Sciatic nerve (tissue), 2 donors: ENCODE data around the gene NFXL1. TPM values are rescaled to one million over a fixed set of nuclear protein-coding genes. Genes with fewer than 3 reads are reported as not detected.
A peak's percentile ranks its signal among the peaks of the same experiment; 100 is the strongest.
"Not testable (repeated sequence)": the region's sequence is repeated elsewhere in the genome, so short reads cannot be mapped to it uniquely, and the experiment has no call there.

Source experiments
- ATAC-seq: fragments of 200-7000 bp; cut with Tn5 transposase; one replicate; pipeline ENCODE4 v1.9.1; 2020; ENCODE audit warnings: mild to moderate bottlenecking, moderate library complexity
- DNase-seq: peaks from one replicate; pipeline ENCODE4 v3.0.0-alpha.2; 2020; ENCODE audit warnings: low spot score
- intact Hi-C: fragments of 100-400 bp; cut with DNase I; formaldehyde crosslinking; loops from one replicate; pipeline ENCODE4 v1.14.2; 2022
- total RNA-seq: library from RNA; stranded (reverse); fragmentation: NEBNext Ultra II Directional; extraction: Animal tissue kit (Norgen Biotek cat#: 25700); gene quantifications from one replicate; pipeline ENCODE4 v1.2.1, GENCODE V29; 2021
- donor health status: DM: no; HTN: no; CAD: no.
- donor health status: DM: no; HTN: no; CAD: no.

Gene NFXL1
- 19.3 TPM for total RNA-seq

- ATAC-seq (peak; percentile 100), DNase-seq (peak; percentile 98)
- intact Hi-C loops, result no loop called here
These were observed at the start of gene NFXL1 for GRCh38 chr4:47914220-47914925. TSS of gene NFXL1 (minus strand) at chr4:47914583. CDS start at chr4:47914203, 380 bp downstream.

DNA sequence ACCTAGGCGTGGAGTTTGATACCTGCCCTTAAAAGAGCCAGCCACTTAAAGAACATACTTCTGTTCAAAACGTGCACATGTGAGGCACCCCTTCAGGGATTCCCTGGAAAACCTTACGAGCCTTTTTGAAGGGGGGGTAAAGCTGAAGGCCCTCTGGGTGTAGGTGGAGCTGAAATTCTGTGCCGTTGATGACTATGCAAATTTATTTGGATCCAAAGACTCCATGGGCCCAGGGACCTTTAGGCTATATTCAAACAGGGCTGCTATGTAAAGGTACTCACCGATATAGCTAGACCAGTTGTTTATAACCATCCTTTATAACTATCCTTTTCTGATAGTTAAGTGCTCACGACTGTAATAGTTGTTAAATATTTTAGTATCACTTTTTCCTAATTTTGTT lies 40.3 kb upstream of the NFXL1 start:
- DNase-seq (no peak), ATAC-seq (no peak)
- intact Hi-C loops, result no loop called here

GRCh38 chr4:47954245-47954644 lies 39.9 kb upstream of the NFXL1 start:
- DNase-seq (no peak), ATAC-seq (no peak)
- intact Hi-C loops, result no loop called here

GRCh38 chr4:47945930-47946726 lies 31.7 kb upstream of the NFXL1 start:
- intact Hi-C loops, result no loop called here
- no peak for DNase-seq
- no peak for ATAC-seq

GRCh38 chr4:47942081-47942819 lies 27.9 kb upstream of the NFXL1 start:
- intact Hi-C loops, result no loop called here
- DNase-seq, result no peak
- no peak for ATAC-seq

DNA sequence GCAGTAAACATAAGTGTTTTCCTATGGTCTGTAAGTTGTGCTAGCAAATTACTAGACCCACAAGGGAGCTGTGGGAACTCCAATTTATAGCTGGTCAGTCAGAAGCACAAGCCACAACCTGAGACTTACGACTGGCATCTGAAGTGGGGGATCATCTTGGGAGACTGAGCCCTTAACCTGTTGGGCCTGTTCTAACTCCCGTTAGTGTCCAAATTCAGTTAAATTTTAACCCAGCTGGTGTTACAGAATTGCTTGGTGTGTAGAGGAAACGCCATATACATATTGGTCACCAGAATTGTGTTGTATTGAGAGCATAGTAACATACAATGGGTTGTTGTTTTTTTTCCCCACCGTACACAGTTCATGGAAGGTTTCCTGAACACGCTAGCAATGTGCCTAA lies 25.1 kb upstream of the NFXL1 start:
- intact Hi-C loops, result no loop called here
- no peak for ATAC-seq
- DNase-seq, result no peak

DNA sequence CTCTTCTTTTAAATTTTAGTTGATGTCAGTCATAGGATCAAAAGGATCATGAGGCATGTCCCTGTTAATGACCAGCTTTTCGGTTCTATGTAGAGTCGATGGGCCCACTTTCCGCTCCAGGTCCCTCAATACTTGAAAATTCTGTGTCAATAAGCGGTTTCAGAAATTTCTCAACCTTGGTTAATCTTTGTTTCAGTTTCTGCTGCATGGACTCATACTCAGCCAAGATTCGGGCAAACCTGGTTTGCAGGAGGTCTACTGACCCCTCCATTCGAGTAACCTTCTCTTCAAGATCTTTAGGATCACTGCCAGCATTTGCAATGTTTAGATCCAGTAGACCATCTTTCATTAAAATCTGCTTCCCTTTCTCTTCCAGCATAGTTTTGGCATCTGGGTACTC lies 22.0 kb upstream of the NFXL1 start:
- intact Hi-C loops, result no loop called here
- ATAC-seq (no peak), DNase-seq (no peak)

DNA sequence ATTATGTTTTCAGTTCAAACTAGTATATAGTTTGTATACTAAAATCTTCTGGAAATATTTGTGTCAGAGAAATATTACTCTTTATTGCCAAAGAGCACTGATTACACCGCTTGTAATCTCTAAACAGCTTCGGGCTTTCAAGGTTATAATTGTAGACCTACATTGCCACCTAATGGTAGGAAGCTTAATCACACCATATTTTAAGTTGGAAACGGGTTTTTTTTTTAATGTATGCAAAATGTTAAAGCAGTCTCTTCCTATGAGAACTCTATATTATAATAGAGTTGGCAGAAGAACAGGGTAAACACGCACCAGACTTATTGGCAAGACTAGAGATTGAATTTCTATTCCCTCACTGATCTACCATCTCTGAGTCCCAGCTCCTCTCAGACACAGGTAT lies 19.5 kb upstream of the NFXL1 start:
- intact Hi-C loops, result no loop called here
- ATAC-seq (peak; percentile 66), DNase-seq (no peak)

- DNase-seq (no peak), ATAC-seq (no peak)
- intact Hi-C loops, result no loop called here
These were observed 16.8 kb upstream of the NFXL1 start for GRCh38 chr4:47930971-47931804.

- ATAC-seq (no peak), DNase-seq (no peak)
- intact Hi-C loops, result loop anchor here (10.0 kb wide), 1 partner anchor 155 kb away; no protein-coding TSS in a partner anchor
These were observed 15.4 kb upstream of the NFXL1 start for GRCh38 chr4:47929682-47930201.

DNA sequence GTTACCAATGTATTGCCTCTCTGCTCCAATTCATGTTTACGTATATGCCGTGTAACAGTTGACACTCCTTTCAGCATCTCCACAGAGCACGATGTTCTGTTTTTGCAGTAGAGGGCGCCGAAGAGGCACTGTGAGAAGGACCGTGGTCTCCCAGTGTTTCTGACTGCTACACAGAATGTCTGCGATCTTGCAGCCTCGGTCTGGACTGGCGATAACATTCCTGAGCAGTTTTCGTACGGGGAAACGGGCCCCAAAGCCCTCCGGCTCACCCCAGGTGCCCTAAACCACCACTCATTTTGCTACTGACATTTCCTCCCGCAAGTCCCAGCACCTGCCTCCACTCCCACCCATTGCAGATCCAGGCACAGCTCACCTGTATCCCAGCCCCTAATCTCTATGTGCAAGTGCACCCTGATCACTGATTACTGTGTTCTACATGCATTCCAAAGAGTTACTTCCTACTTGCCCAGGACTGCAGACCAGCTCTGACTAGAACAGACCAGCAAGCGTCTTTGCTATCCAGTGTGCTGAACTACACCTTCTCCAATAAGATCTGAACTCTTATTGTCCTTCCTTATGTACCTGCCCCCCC lies 12.4 kb upstream of the NFXL1 start:
- intact Hi-C loops, result loop anchor here (10.0 kb wide), 1 partner anchor 158 kb away; no protein-coding TSS in a partner anchor

DNA sequence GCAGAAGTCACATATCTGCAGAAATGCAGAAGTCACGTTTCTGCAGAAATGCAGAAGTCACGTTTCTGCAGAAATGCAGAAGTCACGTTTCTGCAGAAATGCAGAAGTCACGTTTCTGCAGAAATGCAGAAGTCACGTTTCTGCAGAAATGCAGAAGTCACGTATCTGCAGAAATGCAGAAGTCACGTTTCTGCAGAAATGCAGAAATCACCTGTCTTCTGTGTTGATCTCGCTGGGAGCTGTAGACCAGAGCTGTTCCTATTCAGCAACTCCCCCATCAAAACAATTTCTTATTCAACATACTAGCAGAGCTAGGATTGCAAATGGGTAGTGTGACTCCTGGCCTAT lies 8.9 kb upstream of the NFXL1 start:
- not testable (repeated sequence) for ATAC-seq, DNase-seq
- intact Hi-C loops, result loop anchor here (10.0 kb wide), 1 partner anchor 162 kb away; no protein-coding TSS in a partner anchor

More for the DNA sequence above, 12.4 kb upstream of the NFXL1 start:
- ATAC-seq, result peak; percentile 76
- peak; percentile 63 for DNase-seq

DNA sequence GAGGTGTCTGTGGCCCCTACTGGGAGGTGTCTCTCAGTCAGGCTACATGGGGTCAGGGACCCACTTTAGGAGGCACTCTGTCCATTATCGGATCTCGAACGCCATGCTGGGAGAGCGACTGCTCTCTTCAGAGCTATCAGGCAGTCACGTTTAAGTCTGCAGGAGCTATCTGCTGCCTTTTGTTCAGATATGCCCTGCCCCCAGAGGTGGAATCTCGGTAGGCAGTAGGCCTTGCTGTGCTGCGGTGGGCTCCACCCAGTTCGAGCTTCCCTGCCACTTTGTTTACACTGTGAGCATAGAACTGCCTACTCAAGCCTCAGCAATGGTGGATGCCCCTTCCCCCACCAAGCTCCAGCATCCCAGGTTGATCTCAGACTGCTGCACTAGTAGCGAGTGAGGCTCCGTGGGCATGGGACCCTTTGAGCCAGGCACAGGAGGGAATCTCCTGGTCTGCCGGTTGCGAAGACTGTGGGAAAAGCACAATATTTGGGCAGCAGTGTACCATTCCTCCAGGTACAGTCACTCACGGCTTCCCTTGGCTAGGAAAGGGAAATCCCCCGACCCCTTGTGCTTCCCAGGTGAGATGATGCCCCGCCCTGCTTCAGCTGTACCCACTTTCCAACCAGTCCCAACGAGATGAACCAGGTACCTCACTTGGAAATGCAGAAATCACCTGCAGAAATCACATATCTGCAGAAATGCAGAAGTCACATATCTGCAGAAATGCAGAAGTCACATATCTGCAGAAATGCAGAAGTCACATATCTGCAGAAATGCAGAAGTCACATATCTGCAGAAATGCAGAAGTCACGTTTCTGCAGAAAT lies 8.3 kb upstream of the NFXL1 start:
- DNase-seq, ATAC-seq: not testable (repeated sequence)
- intact Hi-C loops, result loop anchor here (10.0 kb wide), 1 partner anchor 162 kb away; no protein-coding TSS in a partner anchor

DNA sequence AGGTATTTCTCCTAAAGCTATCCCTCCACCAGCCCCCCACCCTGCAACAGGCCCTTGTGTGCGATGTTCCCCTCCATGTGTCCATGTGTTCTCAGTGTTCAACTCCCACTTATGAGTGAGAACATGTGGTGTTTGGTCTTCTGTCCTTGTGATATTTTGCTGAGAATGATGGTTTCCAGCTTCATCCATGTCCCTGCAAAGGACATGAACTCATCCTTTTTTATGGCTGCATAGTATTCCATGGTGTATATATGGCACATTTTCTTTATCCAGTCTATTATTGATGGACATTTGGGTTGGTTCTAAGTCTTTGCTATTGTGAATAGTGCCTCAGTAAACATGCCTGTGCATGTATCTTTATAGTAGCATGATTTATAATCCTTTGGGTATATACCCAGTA lies 2.8 kb upstream of the NFXL1 start:
- ATAC-seq, DNase-seq, intact Hi-C loops: not testable (repeated sequence)

GRCh38 chr4:47915378-47915777 lies 995 bp upstream of the NFXL1 start:
- intact Hi-C loops, result no loop called here
- DNase-seq (no peak), ATAC-seq (no peak)

DNA sequence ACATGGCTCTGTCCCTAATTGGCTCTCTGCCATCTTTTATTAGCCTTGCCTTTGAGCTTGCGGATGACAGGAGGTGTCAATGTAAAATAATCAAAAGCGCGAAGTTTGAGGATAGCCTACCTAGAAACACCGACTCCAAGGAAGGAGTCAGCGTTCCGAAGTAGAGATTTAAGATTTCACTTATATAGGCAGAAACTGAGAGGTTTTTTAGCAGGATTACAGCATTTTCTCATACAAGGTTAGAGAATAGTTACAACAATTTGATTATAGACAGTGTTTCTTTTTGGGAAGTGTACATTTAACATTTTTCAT lies 499 bp upstream of the NFXL1 start:
- no peak for DNase-seq
- ATAC-seq, result no peak
- intact Hi-C loops, result no loop called here

DNA sequence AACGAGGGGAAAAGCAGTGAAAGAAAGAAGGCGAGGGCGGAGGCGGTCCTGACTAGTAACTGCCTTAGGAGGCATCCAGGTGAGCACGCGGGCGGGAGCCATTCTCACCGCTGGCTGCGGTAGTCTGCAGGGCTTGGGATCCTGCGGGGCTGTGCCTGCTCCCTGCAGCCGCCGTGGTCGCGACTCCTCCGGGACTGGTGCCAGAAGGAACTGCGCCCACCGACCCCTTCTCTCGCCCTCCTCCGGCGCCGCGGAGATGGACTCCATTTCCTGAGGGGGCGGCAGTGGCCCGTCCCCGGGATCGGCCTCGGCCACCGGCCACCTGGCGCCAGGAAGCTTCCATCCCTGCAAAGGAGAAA lies 543 bp downstream of the NFXL1 start:
- DNase-seq, result peak; percentile 72
- intact Hi-C loops, result no loop called here
- ATAC-seq, result peak; percentile 41

- ATAC-seq, result no peak
- intact Hi-C loops, result no loop called here
- no peak for DNase-seq
These were observed 1.1 kb downstream of the NFXL1 start for GRCh38 chr4:47913330-47913729.
